C4-2B (cell line): ENCODE data around the gene TOM1L2.

ENCODE experiments used
- ZFX ChIP-seq: fragments of 450-650 bp; IDR thresholded peaks from 2 replicates; pipeline ENCODE4 v1.6.1; 2017
- TF ChIP-seq, protein P1 (sequence below): fragments of 450-650 bp; conservative IDR thresholded peaks from 2 replicates; pipeline ENCODE4 v1.5.1; 2017; ENCODE audit warnings: mild to moderate bottlenecking

DNA sequence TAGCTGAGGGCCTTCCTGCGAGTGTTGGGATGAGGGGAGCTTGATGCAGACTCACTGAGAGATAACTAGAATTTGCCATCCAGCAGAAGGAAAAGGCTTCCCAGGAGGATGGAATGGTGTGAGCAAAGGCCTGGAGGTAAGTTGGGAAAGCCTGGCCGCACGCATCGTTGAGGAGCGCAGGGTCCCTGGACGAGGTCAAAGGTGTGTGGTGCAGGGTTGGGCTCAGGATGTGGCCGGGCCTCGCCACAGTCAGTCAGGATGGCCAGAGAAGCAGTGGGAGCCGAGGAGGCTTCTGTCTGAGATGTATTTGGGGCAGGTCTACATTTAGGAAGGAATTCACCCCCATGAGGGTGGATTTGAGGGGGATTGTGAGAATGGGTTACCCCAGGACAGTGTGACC is 16.9 kb upstream of the TOM1L2 start:
- TF ChIP-seq, protein P1, sequence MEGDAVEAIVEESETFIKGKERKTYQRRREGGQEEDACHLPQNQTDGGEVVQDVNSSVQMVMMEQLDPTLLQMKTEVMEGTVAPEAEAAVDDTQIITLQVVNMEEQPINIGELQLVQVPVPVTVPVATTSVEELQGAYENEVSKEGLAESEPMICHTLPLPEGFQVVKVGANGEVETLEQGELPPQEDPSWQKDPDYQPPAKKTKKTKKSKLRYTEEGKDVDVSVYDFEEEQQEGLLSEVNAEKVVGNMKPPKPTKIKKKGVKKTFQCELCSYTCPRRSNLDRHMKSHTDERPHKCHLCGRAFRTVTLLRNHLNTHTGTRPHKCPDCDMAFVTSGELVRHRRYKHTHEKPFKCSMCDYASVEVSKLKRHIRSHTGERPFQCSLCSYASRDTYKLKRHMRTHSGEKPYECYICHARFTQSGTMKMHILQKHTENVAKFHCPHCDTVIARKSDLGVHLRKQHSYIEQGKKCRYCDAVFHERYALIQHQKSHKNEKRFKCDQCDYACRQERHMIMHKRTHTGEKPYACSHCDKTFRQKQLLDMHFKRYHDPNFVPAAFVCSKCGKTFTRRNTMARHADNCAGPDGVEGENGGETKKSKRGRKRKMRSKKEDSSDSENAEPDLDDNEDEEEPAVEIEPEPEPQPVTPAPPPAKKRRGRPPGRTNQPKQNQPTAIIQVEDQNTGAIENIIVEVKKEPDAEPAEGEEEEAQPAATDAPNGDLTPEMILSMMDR, result no peak
- no peak for TF ChIP-seq ZFX
